ENCODE measurements around the gene C2CD5. TPM values are rescaled to one million over a fixed set of nuclear protein-coding genes. Genes with fewer than 3 reads are reported as not detected.
"Not testable (repeated sequence)": the region's sequence is repeated elsewhere in the genome, so short reads cannot be mapped to it uniquely, and the experiment has no call there.

Gene C2CD5
- total and polyA plus RNA-seq, 5 experiments from 2014 or later, result 10.1 to 44.2 (median 16.7) TPM

- POLR2A ChIA-PET, H3K4me1 Mint-ChIP-seq, H3K4me3 Mint-ChIP-seq, DNase-seq, H3K27me3 Mint-ChIP-seq, ATAC-seq, H3K27ac Mint-ChIP-seq: not testable (repeated sequence)
- Mint-ChIP-seq H3K9me3 (peaks cover 8 to 22% (median 13%) of the 10 kb centered on the region in 9 donors), H3K36me3 (peaks cover 0 to 14% (median 10%) of the 10 kb centered on the region in 3 donors)
These were observed 10.4 kb upstream of the C2CD5 start for GRCh38 chr12:22554750-22555149.

GRCh38 chr12:22551624-22552023, 7.3 kb upstream of the C2CD5 start:
- ATAC-seq (no peak), DNase-seq (no peak)
- Mint-ChIP-seq H3K9me3 (peaks cover 8 to 22% (median 13%) of the 10 kb centered on the region in 9 donors), H3K27ac (no peak overlapping the region), H3K4me3 (no peak overlapping the region), H3K4me1 (peaks cover 0 to 1% (median 0%) of the 10 kb centered on the region in 4 donors), H3K27me3 (peaks cover 8 to 19% (median 12%) of the 10 kb centered on the region in 5 donors), H3K36me3 (peaks cover 0 to 14% (median 10%) of the 10 kb centered on the region in 3 donors)
- POLR2A ChIA-PET, result interaction anchor here (0.7 kb wide), 1 partner anchor 73 kb away, joined by 3 read pairs; the partner anchor contains the start of gene ETNK1

- peaks cover 0 to 3% (median 0%) of the 10 kb centered on the region in 9 donors for H3K9me3 Mint-ChIP-seq
- H3K36me3 Mint-ChIP-seq, result peaks cover 0 to 8% (median under 1%) of the 10 kb centered on the region in 3 donors
- H3K27ac Mint-ChIP-seq, result peak overlapping the region in 9 of 10 donors; percentile 63 to 98 (median 86)
- no peak for DNase-seq
- peaks cover 2 to 11% (median 8%) of the 10 kb centered on the region in 5 donors for H3K27me3 Mint-ChIP-seq
- H3K4me3 Mint-ChIP-seq, result peak overlapping the region; percentile 48 to 96 (median 90)
- peaks cover 22 to 41% (median 35%) of the 10 kb centered on the region in 4 donors for H3K4me1 Mint-ChIP-seq
- POLR2A ChIA-PET, result interaction anchor here (0.7 to 2.4 kb wide), 7 partner anchors 16 to 888 kb away, joined by 3 to 25 read pairs (median 4); partner anchors contain the start of genes ETNK1 and LDHB
- no peak for ATAC-seq
These were observed 913 bp upstream of the C2CD5 start for GRCh38 chr12:22545255-22545654.

- H3K27me3 Mint-ChIP-seq, result peaks cover 0 to 10% (median 3%) of the 10 kb centered on the region in 5 donors
- peaks cover 0 to 4% (median 0%) of the 10 kb centered on the region in 9 donors for H3K9me3 Mint-ChIP-seq
- POLR2A ChIA-PET, result interaction anchor here (0.7 to 2.4 kb wide), 6 partner anchors 8 to 886 kb away, joined by 3 to 25 read pairs (median 4); partner anchors contain the start of genes ETNK1 and LDHB
- H3K36me3 Mint-ChIP-seq, result peaks cover 0 to 19% (median 5%) of the 10 kb centered on the region in 3 donors
- peaks cover 31 to 55% (median 48%) of the 10 kb centered on the region in 4 donors for H3K4me1 Mint-ChIP-seq
- peak overlapping the region; percentile 89 to 96 (median 94) for H3K4me3 Mint-ChIP-seq
- peak overlapping the region; percentile 95 to 98 (median 98) for H3K27ac Mint-ChIP-seq
- ATAC-seq (peak; percentile 16 to 40), DNase-seq (peak; percentile 6 to 67 (median 37))
These were observed 900 bp downstream of the C2CD5 start for GRCh38 chr12:22543246-22544037.

GRCh38 chr12:22541496-22542155, 2.7 kb downstream of the C2CD5 start:
- Mint-ChIP-seq H3K27me3 (no peaks in the 10 kb centered on the region), H3K9me3 (peaks cover 0 to 4% (median 0%) of the 10 kb centered on the region in 9 donors), H3K27ac (peak overlapping the region in 2 of 10 donors; percentile 57 to 95), H3K36me3 (peaks cover 0 to 20% (median 5%) of the 10 kb centered on the region in 3 donors), H3K4me3 (peak overlapping the region in 9 of 10 donors; percentile 0 to 96 (median 89)), H3K4me1 (peaks cover 37 to 70% (median 62%) of the 10 kb centered on the region in 4 donors)
- DNase-seq (no peak), ATAC-seq (no peak)
- POLR2A ChIA-PET, result no interaction called here

- Mint-ChIP-seq H3K4me3 (peak overlapping the region in 6 of 10 donors; percentile 2 to 20 (median 8)), H3K36me3 (peaks cover 0 to 28% (median 5%) of the 10 kb centered on the region in 3 donors), H3K9me3 (peaks cover 0 to 4% (median 0%) of the 10 kb centered on the region in 9 donors), H3K27me3 (no peaks in the 10 kb centered on the region), H3K4me1 (peaks cover 39 to 81% (median 69%) of the 10 kb centered on the region in 4 donors), H3K27ac (peak overlapping the region in 3 of 10 donors; percentile 3 to 72 (median 50))
- ATAC-seq (no peak), DNase-seq (no peak)
- POLR2A ChIA-PET, result no interaction called here
These were observed 5.3 kb downstream of the C2CD5 start for GRCh38 chr12:22539055-22539454.

- POLR2A ChIA-PET, result no interaction called here
- peak overlapping the region in 2 of 10 donors; percentile 20 to 34 for H3K4me3 Mint-ChIP-seq
- H3K9me3 Mint-ChIP-seq, result peaks cover 0 to 4% (median 0%) of the 10 kb centered on the region in 9 donors
- no peak for ATAC-seq
- no peak overlapping the region for H3K27ac Mint-ChIP-seq
- peaks cover 0 to 35% (median 8%) of the 10 kb centered on the region in 3 donors for H3K36me3 Mint-ChIP-seq
- H3K4me1 Mint-ChIP-seq, result peaks cover 40 to 78% (median 69%) of the 10 kb centered on the region in 4 donors
- DNase-seq, result no peak
- H3K27me3 Mint-ChIP-seq, result no peaks in the 10 kb centered on the region
These were observed 6.0 kb downstream of the C2CD5 start for GRCh38 chr12:22538311-22538710.

GRCh38 chr12:22536971-22537544, 7.3 kb downstream of the C2CD5 start:
- H3K36me3 Mint-ChIP-seq, result peaks cover 0 to 46% (median 14%) of the 10 kb centered on the region in 3 donors
- POLR2A ChIA-PET, result no interaction called here
- peaks cover 0 to 4% (median 0%) of the 10 kb centered on the region in 9 donors for H3K9me3 Mint-ChIP-seq
- peak overlapping the region in 2 of 10 donors; percentile 46 to 47 for H3K4me3 Mint-ChIP-seq
- no peaks in the 10 kb centered on the region for H3K27me3 Mint-ChIP-seq
- peaks cover 39 to 66% (median 63%) of the 10 kb centered on the region in 4 donors for H3K4me1 Mint-ChIP-seq
- peak overlapping the region in 1 of 10 donors; percentile 49 for H3K27ac Mint-ChIP-seq
- DNase-seq (no peak), ATAC-seq (no peak)

- peaks cover 34 to 60% (median 57%) of the 10 kb centered on the region in 4 donors for H3K4me1 Mint-ChIP-seq
- H3K27ac Mint-ChIP-seq, result no peak overlapping the region
- DNase-seq (no peak), ATAC-seq (no peak)
- H3K4me3 Mint-ChIP-seq, result no peak overlapping the region
- POLR2A ChIA-PET, result interaction anchor here (1.3 kb wide), 1 partner anchor 8 kb away, joined by 11 read pairs; the partner anchor contains the start of gene C2CD5
- H3K36me3 Mint-ChIP-seq, result peaks cover 0 to 51% (median 20%) of the 10 kb centered on the region in 3 donors
- no peaks in the 10 kb centered on the region for H3K27me3 Mint-ChIP-seq
- peaks cover 0 to 4% (median 0%) of the 10 kb centered on the region in 9 donors for H3K9me3 Mint-ChIP-seq
These were observed 7.9 kb downstream of the C2CD5 start for GRCh38 chr12:22536346-22536945.

GRCh38 chr12:22535478-22535877, 8.9 kb downstream of the C2CD5 start:
- Mint-ChIP-seq H3K9me3 (peaks cover 0 to 4% (median 0%) of the 10 kb centered on the region in 9 donors), H3K27me3 (no peaks in the 10 kb centered on the region), H3K4me3 (peak overlapping the region in 8 of 10 donors; percentile 3 to 69 (median 39)), H3K4me1 (peaks cover 27 to 54% (median 50%) of the 10 kb centered on the region in 4 donors), H3K27ac (peak overlapping the region in 6 of 10 donors; percentile 9 to 83 (median 42)), H3K36me3 (peaks cover 0 to 52% (median 25%) of the 10 kb centered on the region in 3 donors)
- ATAC-seq (peak; percentile 70 to 79), DNase-seq (peak in 2 of 10 donors; percentile 42 to 45)
- POLR2A ChIA-PET, result interaction anchor here (1.3 kb wide), 1 partner anchor 9 kb away, joined by 11 read pairs; the partner anchor contains the start of gene C2CD5

- peaks cover 0 to 49% (median 24%) of the 10 kb centered on the region in 3 donors for H3K36me3 Mint-ChIP-seq
- peak overlapping the region in 3 of 10 donors; percentile 23 to 69 (median 47) for H3K4me3 Mint-ChIP-seq
- POLR2A ChIA-PET, result interaction anchor here (1.3 kb wide), 1 partner anchor 9 kb away, joined by 11 read pairs; the partner anchor contains the start of gene C2CD5
These were observed 9.3 kb downstream of the C2CD5 start for GRCh38 chr12:22535038-22535437.

More at GRCh38 chr12:22535038-22535437, 9.3 kb downstream of the C2CD5 start:
- no peak for DNase-seq
- H3K4me1 Mint-ChIP-seq, result peaks cover 26 to 53% (median 46%) of the 10 kb centered on the region in 4 donors
- no peak for ATAC-seq
- peak overlapping the region in 2 of 10 donors; percentile 9 to 66 for H3K27ac Mint-ChIP-seq
- peaks cover 0 to 4% (median 0%) of the 10 kb centered on the region in 9 donors for H3K9me3 Mint-ChIP-seq
- no peaks in the 10 kb centered on the region for H3K27me3 Mint-ChIP-seq

All from naive thymus-derived CD8-positive, alpha-beta T cell (primary cell).